ENCODE data around the gene ZNF135.

Gene ZNF135

DNA sequence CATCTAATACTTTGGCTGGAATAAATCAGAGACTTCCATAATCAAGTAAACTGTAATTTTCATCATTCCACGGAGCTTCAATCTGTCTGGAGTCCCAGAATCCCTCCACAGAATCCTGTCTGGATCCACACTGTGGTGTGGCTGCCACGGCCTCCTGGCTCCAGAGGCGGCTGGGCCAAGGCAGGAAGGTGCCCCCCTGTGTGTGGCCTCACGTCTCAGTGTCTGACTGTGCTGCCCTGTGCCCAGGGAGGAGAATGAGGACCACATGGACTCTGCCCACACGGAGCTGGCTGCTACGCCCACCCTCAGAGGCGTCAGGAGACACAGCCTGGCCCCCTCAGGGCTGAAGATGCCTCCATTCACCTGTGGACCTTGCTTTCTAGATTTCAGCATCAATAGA is 12.2 kb upstream of the ZNF135 start:
- DNase-seq (ENCODE audit: low read depth, low spot score): no peak

DNA sequence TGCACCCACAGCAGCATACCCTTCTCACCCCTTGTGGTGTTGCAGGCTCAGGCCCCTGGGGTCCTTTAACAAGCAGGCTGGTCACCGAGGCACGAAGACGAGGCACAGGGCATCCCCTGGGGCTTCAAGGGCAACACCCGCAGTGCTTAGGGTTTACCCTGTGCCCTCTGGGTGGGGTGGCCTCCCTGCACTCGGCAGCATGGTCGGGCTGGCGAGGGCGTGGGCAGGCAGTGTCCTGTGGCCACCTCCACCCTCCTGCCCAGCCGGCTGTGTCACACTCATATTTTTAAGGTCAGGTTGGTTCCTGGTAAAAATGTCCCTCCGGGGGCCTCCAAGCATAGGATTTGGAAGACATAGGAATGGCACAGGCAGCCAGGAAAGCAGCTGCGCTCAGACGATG is 11.4 kb upstream of the ZNF135 start:
- DNase-seq (ENCODE audit: low read depth, low spot score): no peak

DNA sequence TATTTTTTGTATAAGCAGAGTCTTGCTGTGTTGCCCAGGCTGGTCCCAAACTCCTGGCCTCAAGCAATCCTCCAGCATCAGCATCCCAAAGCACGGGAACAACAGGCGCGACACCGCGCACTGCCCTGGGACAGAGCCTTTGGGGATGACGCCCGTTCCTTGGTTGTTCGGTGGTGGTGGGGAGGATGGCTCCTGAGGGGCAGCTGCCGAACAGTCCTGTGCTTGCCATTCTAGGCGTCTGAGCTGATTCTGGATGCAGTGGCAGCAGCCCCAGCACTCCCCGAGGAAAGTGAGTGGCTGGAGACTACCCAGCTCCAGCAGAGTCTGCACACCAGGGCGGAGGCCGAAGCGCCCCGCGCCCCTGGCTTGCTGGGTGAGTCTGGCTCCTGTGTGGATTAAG is 6.8 kb upstream of the ZNF135 start:
- DNase-seq (ENCODE audit: low read depth, low spot score): no peak

DNA sequence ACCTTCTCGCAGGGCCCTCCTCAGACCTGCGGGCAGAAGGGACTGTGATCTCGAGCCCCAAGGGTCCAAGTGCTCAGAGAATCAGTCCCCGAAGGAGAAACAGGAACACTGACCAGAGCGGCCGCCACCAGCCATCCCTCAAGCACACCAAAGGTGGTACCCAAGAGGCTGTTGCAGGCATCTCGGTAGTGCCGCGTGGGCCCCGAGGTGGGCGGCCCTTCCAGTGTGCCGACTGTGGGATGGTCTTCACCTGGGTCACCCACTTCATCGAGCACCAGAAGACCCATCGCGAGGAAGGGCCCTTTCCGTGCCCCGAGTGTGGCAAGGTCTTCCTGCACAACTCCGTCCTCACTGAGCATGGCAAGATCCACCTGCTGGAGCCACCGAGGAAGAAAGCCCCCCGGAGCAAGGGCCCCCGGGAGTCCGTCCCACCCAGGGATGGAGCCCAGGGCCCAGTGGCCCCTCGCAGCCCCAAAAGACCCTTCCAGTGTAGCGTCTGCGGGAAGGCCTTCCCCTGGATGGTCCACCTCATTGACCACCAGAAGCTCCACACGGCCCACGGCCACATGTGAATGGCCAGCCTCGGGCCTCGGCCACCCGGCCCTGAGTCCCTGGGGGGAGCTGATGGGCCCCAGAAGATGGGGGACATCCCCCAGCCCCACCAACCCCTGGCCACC is 5.5 kb upstream of the ZNF135 start:
- no peak for DNase-seq (ENCODE audit: low read depth, low spot score)

DNA sequence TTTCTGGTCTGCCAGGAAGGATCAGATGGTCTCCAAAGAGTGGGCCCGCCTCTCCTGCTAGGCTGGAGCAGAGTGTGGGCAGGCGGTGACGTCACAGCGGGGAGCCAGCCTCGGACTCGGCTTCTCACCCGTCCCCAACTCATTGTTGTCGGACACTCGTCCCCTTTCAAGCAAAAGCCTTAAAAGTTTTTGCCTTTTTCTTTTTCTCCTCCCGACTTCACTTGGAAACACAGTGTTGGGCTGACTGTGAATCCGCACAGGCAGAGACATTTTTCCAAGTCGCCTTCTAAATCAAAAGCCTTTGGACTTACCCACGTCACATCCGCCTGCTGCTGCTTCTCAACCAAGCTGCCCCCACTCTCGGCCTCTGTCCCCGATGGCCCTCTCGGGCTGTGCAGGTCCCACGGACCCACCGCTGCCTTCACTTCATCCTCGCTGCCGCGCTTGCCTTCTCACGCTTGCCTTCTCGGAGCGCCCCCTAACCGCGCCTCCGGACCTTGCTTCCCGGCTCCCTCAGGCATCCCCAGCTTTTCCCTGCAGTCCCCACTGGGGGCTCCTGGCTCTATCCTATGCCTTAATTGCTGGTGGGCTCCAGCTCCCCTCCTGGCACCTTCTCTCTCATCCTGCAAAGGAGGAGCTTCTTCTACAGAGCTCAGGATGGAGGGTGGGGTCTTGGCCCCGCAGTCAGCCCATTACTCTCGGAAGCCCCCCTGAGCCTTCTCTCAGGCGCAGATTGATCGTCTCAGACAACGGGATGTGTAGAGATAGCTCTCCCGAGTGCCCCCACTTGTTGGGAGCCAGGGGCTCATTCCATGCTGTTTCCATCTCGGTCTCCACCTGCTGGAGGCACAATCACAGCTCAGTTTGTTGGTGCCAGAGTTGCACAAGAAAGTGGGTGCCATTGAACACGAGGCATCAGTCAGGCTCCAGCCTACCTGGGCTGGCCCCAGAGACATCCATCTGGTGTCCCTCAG is 3.9 kb upstream of the ZNF135 start:
- DNase-seq (ENCODE audit: low read depth, low spot score): peak; percentile 40

DNA sequence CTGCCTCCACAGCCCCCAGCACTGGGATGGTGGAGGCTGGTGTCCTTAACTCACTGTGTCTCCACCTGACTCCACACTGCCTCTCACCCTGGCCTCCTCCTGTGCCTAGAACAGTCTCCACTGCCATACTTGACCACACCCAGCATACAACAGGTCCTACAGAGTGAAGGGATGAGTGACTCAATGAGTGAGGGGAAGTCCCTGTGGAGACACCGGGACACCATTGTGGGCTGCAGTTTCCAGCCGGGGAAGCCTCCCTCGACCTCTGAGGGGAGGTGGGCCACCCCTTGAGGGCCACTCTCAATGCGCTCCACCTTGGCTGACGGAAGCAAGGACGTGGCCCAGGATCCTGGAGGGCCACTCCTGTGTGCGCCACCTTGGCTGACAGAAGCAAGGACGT is 2.8 kb upstream of the ZNF135 start:
- DNase-seq (ENCODE audit: low read depth, low spot score): no peak

DNA sequence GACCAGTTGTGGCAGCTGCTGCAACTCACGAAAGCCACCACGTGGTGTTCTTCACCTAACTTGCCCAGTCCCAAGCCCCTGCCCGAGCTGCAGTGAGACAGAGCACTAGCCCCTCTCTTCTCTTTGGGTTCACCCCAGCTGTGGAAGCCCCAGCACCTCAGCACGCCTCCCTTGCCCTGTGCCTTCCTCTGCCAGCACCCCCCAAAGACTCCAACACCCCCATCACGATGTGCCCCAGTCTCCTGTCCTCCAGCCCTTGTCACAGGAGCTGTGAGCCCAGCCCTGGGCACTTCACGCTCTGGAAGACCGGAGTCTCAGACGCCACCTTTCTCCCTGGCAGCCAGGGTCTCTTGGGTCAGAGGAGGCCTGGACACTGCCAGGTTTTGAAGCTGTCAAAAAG is 2.2 kb upstream of the ZNF135 start:
- no peak for DNase-seq (ENCODE audit: low read depth, low spot score)

DNA sequence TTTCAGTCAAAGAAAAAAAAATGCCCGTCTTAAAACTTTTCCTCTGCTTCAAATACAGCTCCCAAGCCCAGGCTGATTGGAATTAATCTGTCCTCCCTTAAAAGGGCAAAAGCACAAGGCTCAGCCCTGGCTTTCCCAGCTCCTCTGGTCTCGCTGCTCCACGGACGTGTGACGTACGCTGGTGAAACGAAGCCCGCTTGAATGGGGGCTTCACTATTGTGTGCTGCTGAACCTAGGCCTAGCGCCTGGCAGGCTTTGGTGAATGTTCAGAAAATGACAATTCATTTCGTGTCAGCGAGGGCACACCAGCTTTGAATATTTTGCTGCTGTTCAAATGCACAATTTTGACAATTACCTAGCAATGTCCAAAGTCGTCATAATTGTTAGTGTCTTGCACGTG is 615 bp upstream of the ZNF135 start:
- DNase-seq (ENCODE audit: low read depth, low spot score): no peak

DNA sequence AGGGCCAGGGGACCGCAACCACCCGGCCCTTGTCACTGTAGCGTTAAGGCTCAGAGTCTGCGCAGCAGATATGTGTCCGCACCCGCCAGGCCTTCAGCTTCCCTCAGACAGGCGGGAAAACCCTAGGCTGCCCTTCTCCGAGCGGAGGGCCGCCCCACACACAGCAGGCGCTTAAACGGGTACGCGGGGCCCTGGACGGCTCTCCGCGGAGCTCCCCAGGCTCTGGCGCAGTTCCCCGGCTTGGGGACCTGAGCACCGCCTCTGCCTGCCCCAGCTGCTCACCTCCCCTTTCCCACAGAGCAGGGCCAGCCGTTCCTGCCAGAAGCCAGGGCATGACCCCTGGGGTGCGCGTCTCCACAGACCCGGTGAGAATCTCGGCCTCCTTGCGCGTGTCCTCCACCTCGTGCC is 593 bp downstream of the ZNF135 start:
- DNase-seq (ENCODE audit: low read depth, low spot score): no peak

DNA sequence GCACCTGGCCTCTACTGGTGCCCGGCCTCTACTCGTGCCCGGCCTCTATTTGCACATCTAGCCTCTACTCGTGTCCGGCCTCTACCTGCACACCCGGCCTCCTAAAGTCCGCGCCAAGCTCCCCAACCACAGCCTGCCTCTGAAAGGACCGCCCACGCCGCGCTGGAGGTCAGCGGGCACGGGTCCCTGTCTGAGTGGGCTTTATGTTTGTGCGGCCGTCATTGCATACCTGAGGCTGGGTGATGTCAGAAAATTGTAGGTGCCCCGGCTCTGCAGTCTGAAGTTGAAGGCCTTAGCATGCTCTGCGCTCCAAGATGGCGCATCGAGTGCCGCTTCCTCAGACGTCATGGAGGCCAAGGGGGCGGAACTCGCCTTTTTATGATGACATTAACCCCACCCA is 1.1 kb downstream of the ZNF135 start:
- no peak for DNase-seq (ENCODE audit: low read depth, low spot score)

DNA sequence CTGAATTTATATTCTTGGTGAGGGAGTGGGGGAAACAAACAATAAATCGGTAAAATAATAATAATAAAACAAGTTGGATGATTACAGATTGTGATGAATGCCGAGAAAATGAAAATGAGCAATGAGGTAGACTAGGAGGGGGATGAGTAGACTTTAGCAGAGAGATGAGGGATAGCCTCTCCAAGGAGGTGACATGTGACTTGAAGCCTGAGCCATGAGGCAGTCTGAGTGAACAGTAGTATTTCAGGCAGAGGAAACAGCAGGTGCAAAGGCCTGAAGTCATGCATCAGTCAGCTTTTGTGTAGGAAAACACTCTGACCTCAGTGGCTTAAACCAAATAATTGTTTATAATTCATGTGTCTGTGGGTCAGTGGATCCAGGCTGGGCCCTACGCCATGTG is 4.6 kb downstream of the ZNF135 start:
- no peak for DNase-seq (ENCODE audit: low read depth, low spot score)

DNA sequence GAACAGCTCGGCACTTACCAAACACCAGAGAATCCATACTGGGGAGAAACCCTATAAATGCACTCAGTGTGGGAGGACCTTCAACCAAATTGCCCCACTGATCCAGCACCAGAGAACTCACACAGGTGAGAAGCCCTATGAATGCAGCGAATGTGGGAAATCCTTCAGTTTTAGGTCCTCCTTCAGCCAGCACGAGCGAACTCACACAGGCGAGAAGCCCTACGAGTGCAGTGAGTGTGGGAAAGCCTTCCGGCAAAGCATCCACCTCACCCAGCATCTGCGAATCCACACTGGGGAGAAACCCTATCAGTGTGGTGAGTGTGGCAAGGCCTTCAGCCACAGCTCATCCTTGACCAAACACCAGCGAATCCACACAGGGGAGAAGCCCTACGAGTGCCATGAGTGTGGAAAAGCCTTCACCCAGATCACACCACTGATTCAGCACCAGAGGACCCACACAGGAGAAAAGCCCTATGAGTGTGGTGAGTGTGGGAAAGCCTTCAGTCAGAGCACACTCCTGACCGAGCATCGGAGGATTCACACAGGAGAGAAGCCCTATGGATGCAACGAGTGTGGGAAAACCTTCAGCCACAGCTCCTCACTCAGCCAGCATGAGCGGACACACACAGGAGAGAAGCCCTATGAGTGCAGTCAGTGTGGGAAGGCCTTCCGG is 8.3 kb downstream of the ZNF135 start:
- no peak for DNase-seq (ENCODE audit: low read depth, low spot score)

DNA sequence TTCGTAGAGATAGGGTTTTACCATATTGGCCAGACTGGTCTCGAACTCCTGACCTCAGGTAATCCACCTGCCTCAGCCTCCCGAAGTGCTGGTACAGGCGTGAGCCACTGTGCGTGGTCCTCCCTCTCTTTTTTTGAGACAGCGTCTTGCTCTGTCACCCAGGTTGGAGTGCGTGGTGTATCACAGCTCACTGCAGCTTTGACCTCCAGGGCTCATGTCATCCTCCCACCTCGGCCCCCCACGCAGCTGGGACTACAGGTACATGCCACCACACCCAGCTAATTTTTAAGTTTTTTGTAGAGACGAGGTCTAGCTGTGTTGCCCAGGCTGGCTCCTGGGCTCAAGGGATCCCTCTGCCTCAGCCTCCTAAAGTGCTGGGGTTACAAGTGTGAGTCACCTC is 20.7 kb downstream of the ZNF135 start:
- DNase-seq (ENCODE audit: low read depth, low spot score): no peak

DNA sequence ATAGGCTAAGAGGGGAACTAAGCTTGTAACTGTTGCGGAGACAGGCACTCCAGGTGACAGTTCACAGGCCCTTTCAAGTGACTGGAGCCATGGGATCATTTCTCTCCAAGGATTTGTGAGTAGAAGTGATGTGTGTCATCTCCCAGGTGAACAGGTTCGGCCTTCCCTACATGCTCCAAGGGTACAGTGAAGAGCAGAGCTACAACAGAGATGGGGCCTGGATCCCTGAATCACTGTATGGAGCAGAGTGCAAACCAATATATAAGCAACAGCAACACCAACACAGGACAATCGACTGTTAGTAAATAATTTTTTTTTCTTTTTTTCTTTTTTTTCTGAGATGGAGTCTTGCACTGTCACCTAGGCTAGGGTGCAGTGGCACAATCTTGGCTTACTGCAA is 23.9 kb downstream of the ZNF135 start:
- no peak for DNase-seq (ENCODE audit: low read depth, low spot score)

DNA sequence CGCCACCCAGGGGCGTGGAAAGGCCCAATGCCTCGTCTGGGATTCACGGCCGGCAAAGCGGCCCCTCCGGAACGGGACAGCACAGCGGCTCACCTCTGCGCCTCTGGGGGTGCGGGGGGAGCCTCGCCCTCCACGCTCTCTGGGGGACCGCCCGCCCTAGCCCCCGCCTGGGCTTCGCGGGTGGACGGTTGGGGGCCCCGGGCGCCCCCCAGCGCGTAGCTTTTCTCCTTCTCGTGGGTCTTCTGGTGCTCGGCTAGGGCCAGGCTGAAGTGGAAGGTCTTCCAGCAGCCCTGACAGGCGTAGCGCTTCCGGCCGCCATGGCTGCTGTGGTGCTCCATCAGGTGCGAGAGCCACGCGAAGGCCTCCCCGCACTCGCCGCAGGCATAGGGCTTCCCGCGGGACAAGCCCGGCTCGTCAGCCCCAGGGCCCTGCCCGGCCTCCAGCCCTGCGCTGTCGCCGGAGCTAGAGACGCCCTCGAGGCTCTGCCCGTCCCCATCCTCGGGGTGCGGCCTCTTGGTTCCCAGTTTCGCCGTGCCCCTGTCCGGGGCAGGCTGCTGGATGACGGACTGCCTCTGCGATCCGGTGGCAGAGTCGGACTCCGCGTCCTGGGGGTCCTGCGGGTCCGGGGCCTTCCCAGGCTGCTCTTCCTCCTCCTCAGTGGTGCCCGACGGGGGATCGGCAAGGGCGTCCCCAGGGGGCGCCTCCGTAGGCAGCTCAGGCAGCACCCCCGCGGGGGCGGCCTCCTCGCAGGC is 25.7 kb downstream of the ZNF135 start:
- DNase-seq (ENCODE audit: low read depth, low spot score): no peak

DNA sequence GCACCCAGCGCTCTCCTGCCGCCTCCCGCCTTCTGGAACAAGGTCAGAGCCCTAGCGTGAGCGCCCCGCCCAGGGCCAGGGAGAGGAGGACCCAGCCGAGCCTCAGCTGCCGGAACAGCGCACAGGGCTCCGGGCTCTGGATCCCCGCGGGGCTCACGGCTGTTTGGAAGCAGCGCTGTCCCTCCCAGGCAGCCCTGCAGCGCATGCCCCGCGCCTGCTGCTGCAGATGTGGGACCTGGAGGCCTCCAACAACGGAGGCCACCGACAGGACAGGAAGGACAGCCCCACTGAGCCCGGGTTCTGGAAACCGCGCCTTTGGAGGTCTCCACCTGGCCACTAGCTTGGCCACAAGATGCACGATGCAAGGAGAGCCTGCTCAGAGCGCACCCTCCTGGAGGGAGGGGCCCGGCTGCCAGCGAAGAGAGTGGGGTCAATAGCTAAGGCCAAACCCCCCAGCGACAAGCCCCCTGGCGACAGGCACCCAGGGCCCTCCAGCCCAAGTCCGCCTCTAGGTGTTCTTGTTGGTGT is 26.3 kb downstream of the ZNF135 start:
- no peak for DNase-seq (ENCODE audit: low read depth, low spot score)

DNA sequence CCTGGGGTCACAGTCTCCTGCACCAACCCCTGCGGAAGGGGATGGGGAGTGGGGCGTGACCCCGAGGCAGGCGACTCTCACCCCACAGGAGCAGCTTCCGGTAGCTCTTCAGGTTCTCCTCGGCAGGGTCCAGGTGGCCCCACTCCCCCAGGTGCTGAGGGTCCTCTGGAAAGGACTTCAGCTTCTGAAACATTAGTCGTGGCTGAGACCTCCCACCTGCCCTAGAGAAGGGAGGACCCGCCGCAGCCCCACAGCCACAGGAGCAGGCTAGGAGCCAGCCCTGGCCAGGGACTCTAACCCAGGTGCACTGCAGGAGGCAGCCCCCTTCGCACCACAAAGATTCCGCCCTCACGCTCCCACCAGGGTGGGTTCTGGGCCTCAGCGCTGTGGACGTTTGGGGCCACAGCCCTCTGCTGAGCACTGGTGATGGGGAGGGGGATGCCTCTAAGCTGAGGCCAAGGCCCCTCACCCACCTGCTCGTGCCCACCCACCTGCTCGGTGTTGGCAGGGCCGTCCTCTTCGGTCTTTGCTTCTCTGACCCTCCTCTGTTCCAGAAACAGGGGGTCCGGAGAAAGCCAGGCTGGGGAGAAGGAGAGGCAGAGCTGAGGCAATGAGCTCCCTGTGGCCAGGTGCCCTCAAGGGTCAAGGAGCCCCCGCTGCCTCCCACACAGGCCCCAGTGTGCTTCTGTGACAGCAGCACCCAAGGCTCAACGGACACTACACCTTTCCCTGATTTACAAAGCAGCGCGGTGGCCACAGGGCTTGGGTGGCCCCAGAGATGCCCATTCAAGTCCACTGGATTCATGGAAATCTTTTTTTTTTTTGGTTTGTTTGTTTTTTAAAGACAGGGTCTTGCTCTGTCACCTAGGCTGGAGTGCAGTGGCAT is 28.0 kb downstream of the ZNF135 start:
- no peak for DNase-seq (ENCODE audit: low read depth, low spot score)

DNA sequence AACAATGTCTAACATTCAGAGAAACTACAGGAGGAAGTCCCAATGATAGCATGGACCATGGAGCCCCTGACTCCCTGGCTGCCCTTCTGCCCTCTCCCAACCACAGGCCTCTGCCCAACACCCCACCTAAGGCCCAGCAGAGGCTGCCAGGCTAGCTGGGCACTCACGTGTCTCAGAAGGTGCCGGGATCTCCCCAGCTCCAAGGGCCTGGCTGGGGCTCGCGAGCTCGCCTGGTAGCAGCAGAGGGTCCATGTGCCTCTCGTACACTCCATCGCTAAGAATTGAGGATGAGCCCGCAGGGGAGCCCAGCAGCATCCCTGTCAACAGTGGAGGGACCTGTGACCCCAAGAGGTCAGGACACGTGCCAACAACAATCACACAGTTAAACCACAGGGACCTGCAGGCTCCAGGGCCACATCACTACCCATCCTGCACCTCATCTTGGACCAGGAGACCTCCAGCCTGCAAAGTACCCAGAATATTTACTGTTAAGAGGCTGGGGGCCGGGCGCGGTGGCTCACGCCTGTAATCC is 29.5 kb downstream of the ZNF135 start:
- no peak for DNase-seq (ENCODE audit: low read depth, low spot score)

DNA sequence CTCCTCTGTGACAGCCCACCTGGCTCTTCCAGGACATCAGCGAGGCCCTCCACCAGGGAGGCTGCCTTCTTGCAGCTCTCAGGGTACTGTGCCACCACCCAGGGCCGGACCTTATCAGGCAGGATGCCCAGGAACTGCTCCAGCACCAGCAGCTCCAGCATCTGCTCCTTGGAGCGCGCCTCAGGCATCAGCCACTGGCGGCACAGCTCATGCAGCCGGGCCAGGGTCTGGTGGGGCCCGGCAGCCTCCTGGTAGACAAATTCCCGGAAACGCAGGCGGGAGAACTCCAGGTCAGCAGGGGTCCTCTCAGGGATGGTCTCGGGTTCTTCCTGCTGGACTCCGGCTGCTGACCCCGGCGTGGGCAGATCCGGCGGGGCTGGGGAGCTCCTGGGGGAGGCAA is 30.8 kb downstream of the ZNF135 start:
- no peak for DNase-seq (ENCODE audit: low read depth, low spot score)

DNA sequence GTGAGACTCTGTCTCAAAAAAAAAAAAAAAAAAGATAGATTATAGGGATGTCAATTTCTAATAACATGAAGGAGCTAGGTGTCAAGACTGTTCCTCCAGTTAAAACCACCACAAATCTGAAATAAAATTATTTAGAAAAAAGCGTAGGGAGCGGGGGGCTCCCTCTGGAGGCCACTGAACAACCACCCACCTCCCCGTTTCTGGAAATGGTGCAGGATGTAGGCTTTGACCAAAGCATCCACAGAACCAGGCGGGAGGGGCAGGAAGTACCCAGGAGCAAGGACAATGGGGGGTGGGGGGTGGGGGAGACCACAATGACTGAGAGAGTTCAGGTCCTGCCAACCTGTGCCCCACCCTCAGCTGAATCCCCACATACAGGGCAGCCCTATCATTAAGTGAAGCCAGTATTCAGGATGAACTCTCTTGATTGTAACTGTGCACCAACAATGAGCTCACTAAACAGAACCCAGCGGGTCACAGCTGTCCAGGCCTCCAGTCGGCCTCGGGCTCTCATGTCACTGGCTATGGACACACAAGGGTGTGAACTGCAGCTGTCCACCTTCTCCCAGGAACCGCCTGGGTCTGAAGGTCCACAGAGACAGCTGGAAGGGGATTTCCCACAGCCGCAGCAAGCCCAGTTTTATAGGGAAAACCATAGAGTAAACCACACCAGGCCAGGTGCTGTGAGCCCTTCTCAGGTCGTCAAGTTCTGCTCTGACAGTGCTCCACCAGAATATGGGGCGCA is 32.3 kb downstream of the ZNF135 start:
- DNase-seq (ENCODE audit: low read depth, low spot score): no peak

All from astrocyte of the hippocampus (primary cell).